ENCODE measurements around the gene ITSN2.

- no peak for TF ChIP-seq CTCF (conservative IDR thresholded peaks at IDR 0.05 in 1 of 2, IDR thresholded peaks at IDR 0.05 in 1 of 2; ENCODE audit: extremely low read depth in 1 of 2, insufficient read depth in 1 of 2, low read depth in 1 of 2, low read length in 2 of 2)
- TF ChIP-seq EZH2 (IDR thresholded peaks at IDR 0.05; ENCODE audit: borderline replicate concordance, low read length) = no peak
Observed at GRCh38 chr2:24163186-24163585, 197.2 kb downstream of the ITSN2 start.
